NOMO-1 treated with DMSO at 0.1 percent for 48 hours (cell line): Measurements from ENCODE around the gene EIF3F.

Source experiments
- DNase-seq: peaks from one replicate; lab custom pipeline; 2025; ENCODE audit not compliant: unreplicated experiment; lab: John Stamatoyannopoulos, UW

EIF3F gene

GRCh38 chr11:8038811-8039529, 51.8 kb downstream of the EIF3F start:
- no peak for DNase-seq

DNA sequence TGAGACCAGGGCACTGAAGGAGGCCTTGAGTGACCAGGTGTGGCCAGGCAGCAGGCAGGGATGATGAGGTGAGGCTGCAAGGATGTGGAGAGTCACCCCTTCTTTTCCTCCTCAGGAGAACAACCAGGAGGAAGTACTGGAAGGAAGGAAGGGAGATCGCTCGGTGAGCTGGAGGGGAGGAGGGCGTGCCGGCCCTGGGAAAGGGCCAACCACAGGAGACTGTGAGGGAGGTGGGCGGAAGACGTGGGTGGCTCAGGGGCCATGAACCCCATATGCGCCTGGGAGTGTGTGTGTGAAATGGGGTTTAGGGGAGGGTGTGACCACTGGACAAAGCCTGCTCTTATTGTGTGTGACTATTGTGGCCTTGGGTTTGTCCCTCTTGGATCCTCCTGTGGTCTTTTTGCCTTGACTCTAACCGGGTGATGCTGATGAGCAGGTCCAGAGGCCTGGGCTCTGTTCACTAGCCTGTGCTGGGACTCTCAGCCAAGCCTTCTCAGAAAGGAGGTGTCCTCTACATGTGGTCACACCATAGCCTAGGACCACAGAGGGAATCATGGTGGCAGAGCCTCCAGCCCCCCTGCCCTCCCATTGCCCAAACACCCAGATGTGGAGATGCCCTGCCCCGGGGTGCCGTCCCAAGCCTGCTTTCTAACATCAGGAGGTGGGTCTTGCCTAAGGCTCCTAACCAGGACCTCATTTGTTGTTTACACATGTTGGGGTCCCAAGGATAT, 52.6 kb downstream of the EIF3F start:
- DNase-seq: no peak

GRCh38 chr11:8040261-8040920, 53.3 kb downstream of the EIF3F start:
- no peak for DNase-seq

DNA sequence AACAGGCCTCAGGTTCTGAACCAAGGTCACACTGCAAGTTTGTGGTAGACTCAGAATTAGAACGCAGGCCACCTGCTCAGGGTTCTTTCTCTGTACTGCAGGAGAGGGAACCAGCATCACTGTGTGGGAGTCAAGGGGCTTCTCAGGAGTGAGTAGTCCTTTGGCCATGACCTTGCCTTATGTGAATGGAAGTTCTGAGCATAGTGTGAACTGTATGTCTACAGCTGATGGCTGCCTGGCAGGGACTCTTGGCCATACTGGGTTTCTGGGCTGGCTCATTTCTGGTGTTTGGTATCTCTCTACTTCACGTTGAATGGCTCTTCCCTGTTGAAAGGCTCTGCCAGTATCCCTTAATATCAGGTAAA, 53.8 kb downstream of the EIF3F start:
- no peak for DNase-seq

- no peak for DNase-seq
Measured at GRCh38 chr11:8041576-8041975, 54.4 kb downstream of the EIF3F start.

GRCh38 chr11:8043756-8044155, 56.6 kb downstream of the EIF3F start:
- no peak for DNase-seq

GRCh38 chr11:8045839-8046238, 58.7 kb downstream of the EIF3F start:
- DNase-seq: no peak

DNA sequence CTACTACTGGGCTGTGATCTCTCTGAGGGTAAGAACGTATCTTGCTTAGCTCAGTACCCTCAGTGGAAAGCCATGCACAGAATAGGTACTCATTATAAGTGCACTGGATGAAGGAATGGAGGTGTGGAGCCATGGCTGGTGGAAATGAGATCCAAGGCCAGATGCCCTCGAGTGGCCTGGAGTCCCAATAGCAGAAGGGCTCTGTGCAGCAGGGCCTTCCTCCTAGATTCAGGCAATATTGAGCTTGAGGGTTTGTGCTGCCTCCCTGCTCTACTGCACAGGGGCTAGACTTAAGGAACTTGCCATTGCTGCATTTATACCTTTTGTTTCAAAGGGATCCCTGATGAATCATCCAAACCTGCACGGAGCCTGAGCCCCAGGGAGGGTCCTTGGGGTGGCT, 60.2 kb downstream of the EIF3F start:
- DNase-seq: no peak

DNA sequence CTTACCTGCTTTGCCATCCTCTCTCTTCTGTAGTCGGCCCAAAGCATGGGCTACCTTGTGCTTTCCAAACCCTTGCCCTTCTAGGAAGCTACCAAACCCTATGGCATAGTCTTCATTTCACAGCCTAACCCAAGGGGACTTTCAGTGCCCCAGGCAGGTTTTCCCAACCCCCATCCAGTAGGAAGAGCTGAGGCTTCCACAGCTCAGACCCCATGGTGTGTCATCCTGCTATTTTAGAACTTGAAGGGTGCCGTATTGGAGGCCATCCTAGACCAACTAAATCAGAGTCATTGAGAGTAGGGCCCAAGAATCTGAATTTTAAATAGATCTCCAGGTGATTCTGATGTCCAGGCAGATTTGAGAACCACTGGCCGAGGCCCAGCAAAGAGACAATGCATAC, 61.9 kb downstream of the EIF3F start:
- no peak for DNase-seq
